ENCODE results near the gene SPRYD7.
"Not testable (repeated sequence)": the region's sequence is repeated elsewhere in the genome, so short reads cannot be mapped to it uniquely, and the experiment has no call there.

Gene SPRYD7, protein sequence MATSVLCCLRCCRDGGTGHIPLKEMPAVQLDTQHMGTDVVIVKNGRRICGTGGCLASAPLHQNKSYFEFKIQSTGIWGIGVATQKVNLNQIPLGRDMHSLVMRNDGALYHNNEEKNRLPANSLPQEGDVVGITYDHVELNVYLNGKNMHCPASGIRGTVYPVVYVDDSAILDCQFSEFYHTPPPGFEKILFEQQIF

DNA sequence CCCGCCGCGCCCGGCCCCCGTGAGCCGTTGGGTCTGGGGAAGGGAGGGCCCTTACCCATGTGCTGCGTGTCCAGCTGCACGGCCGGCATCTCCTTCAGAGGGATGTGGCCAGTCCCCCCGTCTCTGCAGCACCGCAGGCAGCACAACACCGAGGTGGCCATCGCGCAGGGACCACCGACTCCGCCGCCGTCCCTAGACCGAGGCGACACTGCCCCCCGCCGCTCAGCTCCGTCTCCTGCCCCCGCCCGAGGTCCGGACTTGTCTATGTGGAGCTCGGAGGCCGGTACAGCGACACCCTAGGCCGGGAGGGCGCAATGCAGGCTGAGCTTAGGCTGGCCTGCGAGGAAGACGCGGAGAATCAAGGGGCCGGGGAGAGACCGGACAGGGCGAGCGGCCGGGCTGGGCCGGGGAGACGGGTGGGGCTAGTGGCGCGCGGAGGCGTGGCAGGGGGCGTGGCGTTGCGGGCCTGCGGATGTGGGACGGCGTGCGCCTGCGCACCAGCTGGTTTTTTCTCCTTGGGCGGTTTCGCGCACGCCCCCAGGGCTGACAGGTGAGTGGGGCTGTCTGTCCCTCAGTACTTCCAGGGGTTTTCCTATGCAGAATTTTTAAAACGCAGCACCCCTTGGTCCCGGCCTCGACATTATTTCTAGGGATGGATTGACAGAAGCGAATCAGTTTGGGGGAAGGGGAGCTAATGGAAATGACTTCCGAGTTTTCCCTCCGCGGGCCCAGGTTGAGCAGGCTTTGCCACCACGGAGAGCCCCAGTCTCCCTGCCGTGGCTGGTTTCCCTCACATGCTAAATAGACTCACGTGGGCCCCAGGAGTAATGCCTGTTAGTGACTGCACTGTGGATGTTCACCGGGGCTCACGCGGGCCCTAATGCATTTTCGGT lies at the start of gene SPRYD7:
TSS of gene SPRYD7 (minus strand) at position 266 of the 893 bp plus-strand sequence. CDS start at position 161, 105 bp downstream.
- peak; percentile 96 for DNase-seq

DNA sequence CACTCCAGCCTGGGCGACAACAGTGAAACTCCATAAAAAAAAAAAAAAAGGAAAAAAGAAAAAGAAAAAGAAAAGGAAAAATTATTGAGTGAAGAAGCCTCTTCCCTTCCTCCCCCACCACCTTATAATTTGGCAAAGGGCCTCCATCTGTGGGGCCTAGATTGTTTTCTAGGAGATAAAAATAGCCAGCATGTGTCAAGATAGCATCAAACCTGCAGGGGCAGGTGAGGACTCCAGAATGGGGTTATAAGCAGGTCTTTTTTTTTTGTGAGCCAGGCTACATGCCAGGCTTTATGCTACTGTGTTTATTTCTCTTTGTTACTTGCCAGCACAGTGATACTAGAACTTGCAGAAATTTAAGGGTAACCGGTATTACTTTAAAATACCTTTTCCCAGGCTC lies 49.0 kb upstream of the SPRYD7 start:
- DNase-seq: no peak

- DNase-seq: no peak
Measured at GRCh38 chr13:49980266-49980665, 44.1 kb upstream of the SPRYD7 start.

GRCh38 chr13:49977992-49978391 lies 41.9 kb upstream of the SPRYD7 start:
- DNase-seq: no peak

GRCh38 chr13:49976314-49977258 lies 40.4 kb upstream of the SPRYD7 start:
- DNase-seq: peak; percentile 79

GRCh38 chr13:49975826-49976225 lies 39.7 kb upstream of the SPRYD7 start:
- DNase-seq: no peak

DNA sequence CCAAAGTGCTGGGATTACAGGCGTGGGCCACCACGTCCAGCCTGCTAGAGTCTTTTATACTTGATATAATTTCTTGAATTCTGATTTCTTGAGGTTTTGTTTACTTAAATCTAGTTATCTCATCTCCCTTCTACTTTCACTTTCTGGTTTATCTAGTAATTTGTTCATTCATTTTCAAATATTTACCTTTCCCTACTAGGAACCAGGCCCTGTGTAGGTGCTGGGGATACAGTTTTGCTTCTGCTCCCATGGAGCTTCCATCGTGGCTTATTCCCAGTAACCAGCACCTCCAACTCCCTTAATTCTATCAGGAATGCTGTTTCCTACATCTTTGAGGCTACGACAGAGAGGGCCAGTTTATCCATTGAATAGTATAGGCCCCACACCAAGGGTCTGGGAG lies 36.6 kb upstream of the SPRYD7 start:
- no peak for DNase-seq

- no peak for DNase-seq
Measured at GRCh38 chr13:49967456-49967855, 31.3 kb upstream of the SPRYD7 start.

DNA sequence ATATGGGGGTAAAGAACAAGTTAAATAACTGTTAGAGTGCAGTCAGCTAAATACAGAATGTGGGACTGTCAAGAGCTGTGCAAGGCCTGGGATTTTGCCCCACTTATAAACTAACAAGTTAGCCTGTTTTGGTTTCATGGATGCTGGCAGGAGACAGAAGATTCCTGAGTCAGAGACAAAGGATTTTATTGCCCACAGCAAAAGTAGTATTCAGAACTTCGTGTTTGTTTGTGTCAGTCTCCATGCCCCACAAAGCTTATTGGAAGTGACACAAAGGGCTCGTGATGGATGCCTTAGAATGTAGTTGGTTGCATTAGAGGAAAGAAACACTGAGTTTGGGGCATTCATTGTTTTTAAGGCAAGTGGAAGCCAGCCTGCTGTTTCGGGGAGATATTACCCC lies 22.2 kb upstream of the SPRYD7 start:
- DNase-seq: no peak

DNA sequence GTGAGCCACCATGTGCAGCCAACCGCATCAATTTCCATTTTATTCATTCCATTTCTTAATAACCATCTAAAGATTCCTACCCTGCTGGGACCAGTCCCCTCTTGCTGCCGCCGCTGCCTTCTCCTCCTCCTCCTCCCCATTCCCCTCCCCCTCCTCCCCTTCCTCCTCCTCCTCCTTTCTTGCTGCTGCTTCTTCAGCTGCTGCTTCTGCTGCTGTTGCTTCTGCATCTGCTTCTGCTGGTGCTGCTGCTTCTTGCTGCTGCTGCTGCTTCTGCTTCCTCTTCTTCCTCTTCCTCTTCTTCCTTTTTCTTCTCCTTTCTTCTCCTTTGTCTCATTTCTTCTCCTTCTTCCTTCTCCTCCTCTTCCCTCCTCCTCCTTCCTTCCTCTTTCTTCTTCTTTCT lies 20.0 kb upstream of the SPRYD7 start:
- no peak for DNase-seq

- no peak for DNase-seq
Measured at GRCh38 chr13:49954674-49955455, 18.7 kb upstream of the SPRYD7 start.

GRCh38 chr13:49953560-49953959 lies 17.4 kb upstream of the SPRYD7 start:
- no peak for DNase-seq

DNA sequence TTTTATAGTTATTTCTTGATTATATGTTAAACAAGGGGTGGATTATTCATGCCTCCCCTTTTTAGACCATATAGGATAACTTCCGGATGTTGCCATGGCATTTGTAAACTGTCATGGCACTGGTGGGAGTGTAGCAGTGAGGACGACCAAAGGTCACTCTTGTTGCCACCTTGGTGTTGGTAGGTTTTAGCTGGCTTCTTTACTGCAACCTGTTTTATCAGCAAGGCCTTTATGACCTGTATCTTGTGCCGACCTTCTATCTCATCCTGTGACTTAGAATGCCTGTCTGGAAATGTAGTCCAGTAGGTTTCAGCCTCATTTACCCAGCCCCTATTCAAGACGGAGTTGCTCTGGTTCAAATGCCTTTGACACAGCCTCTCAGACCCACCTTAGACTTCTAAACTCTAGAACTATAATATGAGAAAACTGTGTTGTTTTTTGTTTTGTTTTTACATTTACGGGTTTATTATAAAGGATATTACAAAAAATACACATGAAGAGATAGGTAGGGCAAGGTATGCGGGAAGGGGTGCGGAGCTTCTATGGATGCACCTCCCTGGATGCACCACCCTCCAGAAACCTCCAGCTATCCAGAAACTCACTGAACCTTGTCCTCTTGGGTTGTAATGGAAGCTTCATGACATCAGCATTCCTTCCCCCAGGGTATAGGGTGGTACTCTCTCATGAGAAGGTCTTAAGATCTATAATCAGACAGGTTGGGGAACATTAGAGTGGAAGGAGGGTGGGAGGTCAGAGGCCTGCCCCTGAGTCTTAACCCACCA lies 15.8 kb upstream of the SPRYD7 start:
- DNase-seq: no peak

DNA sequence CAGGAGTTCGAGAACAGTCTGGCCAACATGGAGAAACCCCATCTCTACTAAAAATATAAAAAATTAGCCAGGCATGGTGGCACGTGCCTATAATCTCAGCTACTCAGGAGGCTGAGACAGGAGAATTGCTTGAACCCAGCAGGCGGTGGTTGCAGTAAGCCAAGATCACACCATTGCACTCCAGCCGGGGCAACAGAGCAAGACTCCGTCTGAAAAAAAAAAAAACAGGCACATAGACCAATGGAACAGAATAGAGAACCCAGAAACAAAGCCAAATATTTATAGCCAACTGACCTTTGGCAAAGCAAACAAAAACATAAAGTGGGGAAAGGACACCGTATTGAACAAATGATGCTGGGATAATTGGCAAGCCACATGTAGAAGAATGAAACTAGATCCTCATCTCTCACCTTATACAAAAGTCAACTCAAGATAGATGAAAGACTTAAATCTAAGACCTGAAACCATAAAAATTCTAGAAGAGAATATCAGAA lies 12.7 kb upstream of the SPRYD7 start:
- DNase-seq: not testable (repeated sequence)

GRCh38 chr13:49939321-49939720 lies 3.2 kb upstream of the SPRYD7 start:
- DNase-seq: no peak

DNA sequence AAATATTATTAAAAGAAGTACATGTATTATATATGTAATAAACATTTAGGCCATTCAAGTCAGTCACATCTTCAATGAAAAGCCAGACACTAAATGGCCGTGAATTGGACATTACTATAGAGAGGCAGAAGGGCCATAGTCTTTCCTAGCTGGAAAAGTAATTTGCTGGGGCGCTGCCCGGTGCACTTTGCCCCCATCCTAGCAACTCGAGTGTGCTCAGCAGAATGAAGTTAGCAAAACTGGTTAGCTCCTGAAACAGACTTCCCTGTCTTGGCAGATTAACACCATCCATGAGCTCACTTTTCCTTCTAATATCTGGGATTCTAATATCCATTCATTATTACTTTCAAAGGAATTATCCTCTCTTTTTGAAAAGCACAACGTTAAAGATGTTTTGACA lies 2.8 kb upstream of the SPRYD7 start:
- no peak for DNase-seq

GRCh38 chr13:49938314-49938713 lies 2.2 kb upstream of the SPRYD7 start:
- DNase-seq: no peak

GRCh38 chr13:49936968-49937273 lies 781 bp upstream of the SPRYD7 start:
- no peak for DNase-seq

GRCh38 chr13:49935171-49936074 lies 717 bp downstream of the SPRYD7 start:
- peak; percentile 22 for DNase-seq

DNA sequence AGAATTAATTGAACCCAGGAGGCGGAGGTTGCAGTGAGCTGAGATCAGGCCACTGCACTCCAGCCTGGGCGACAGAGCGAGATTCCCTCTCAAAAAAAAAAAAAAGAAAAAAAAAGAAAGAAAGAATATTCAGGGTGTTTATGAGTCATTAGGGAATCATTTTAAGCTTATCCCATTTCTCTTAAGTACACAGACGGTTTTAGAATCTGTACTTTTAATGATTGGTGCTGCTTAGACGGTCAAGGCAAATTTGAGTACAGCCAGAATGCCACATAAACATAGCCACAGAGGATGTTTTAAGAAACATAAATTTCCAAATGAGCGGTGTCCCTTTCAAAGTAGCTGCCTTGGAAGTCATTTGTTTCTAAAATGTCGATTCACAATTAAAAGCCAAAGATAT lies 2.6 kb downstream of the SPRYD7 start:
- no peak for DNase-seq

DNA sequence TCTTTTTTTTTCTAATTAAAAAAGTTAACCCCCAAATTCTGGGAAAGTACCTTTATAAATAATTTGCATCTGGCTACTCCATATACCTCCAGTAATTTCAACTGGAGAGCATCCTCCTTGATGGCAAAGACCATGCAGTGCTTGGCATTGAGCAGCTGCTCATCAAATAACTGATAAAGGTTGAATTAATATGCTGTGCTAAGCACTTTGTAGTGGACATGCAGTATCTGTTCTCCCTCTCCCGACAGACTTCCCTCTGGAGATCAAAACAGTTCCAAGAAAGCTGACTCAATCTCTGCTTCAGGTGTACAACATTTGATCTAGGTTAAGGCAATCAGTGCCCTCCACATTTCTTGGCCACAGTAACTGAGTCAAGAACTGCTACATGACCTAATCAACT lies 3.3 kb downstream of the SPRYD7 start:
- no peak for DNase-seq
